ENCODE measurements around the gene FBLIM1.

- TF ChIP-seq CTCF (IDR thresholded peaks at IDR 0.05): peak in 1 of 3 donors; percentile 20
- TF ChIP-seq POLR2A (IDR thresholded peaks at IDR 0.05): no peak
Measured at GRCh38 chr1:15834406-15835204, 76.0 kb downstream of the FBLIM1 start.
